NK-92 (cell line): ENCODE data around the gene CASP4.
"Not testable (repeated sequence)": the region's sequence is repeated elsewhere in the genome, so short reads cannot be mapped to it uniquely, and the experiment has no call there.

Experiments used
- DNase-seq: peaks from one replicate; lab custom pipeline; 2025; ENCODE audit not compliant: unreplicated experiment; lab: John Stamatoyannopoulos, UW

The CASP4 gene

GRCh38 chr11:104957280-104957679, 11.1 kb downstream of the CASP4 start:
- DNase-seq, result no peak

GRCh38 chr11:104956528-104956927, 11.8 kb downstream of the CASP4 start:
- DNase-seq, result no peak

DNA sequence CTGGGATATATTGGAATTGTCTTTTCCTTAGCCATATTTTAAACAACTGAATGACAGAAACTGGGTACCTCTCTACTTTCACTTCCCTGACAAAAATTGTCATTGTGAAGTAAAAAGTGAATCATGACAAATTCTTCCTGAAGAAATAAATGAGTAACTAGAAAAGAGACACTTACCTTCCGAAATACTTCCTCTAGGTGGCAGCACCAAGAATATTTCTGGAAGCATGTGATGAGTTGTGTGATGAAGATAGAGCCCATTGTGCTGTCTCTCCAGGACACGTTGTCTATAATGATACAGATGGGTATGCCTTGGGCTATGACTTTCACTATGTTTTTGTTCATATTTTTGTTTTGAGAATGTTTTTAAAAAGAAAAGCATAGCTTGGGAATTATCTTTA, 21.5 kb downstream of the CASP4 start:
- no peak for DNase-seq

DNA sequence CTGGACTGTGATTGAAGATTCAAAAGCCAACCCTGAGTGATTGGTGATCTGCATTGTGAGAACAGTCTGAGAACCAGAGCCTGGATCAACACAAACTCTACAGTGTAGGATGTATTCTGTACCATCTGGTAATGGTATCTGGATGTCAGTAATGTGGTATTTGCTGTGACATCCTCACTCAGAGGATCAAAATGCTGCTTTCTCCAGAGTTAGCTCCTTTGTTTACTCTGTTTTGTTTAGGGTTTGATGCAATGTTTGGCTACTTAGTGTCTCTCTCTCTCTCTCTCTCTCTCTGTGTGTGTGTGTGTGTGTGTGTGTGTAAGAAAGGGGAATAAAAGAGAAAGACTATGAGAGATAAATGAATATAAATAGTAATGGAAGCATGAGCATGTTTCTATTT, 24.3 kb downstream of the CASP4 start:
- no peak for DNase-seq

DNA sequence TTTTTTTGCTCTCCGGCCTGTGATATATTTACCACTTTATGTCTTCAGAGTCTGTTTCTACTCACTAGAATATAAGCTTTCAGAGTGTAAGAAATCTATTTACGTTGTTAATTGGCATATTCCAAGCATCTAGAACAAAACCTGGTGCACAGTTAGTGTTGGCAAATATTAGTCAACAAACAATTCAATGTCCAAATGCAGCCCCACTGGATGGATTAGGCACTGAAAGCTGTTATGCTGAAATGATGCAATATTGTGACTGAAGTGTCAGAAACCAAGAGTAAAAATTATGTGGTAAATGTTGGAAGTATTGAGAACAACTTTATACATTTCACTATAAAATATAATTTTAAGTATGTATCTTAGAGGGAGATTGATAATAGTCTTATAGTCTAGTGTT, 24.8 kb downstream of the CASP4 start:
- DNase-seq, result no peak

GRCh38 chr11:104934594-104934993, 33.8 kb downstream of the CASP4 start:
- no peak for DNase-seq

DNA sequence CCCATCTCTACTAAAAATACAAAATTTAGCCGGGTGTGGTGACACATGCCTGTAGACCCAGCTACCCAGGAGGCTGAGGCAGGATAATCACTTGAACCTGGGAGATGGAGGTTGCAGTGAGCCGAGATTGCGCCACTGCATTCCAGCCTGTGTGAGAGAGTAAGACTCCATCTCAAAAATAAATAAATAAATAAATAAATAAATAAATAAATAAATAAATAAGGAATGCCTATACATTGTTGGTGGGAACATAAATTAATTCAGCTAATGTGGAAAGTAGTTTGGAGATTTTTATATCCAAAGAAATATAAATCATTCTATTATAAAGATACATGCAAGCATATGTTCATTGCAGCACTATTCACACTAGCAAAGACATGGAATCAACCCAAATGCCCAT, 34.3 kb downstream of the CASP4 start:
- not testable (repeated sequence) for DNase-seq

DNA sequence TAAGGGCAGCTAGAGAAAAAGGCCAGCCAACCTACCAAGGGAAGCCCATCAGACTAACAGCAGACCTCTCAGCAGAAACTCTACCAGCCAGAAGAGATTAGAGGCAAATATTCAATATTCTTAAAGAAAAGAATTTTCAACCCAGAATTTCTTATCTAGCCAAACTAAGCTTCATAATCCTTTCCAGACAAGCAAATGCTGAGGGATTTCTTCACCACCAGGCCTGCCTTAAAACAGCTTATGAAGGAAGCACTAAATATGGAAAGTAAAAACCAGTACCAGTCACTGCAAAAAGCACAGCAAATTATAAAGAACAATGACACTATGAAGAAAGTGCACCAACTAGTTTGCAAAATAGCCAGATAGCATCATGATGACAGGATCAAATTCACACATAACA, 39.6 kb downstream of the CASP4 start:
- no peak for DNase-seq

DNA sequence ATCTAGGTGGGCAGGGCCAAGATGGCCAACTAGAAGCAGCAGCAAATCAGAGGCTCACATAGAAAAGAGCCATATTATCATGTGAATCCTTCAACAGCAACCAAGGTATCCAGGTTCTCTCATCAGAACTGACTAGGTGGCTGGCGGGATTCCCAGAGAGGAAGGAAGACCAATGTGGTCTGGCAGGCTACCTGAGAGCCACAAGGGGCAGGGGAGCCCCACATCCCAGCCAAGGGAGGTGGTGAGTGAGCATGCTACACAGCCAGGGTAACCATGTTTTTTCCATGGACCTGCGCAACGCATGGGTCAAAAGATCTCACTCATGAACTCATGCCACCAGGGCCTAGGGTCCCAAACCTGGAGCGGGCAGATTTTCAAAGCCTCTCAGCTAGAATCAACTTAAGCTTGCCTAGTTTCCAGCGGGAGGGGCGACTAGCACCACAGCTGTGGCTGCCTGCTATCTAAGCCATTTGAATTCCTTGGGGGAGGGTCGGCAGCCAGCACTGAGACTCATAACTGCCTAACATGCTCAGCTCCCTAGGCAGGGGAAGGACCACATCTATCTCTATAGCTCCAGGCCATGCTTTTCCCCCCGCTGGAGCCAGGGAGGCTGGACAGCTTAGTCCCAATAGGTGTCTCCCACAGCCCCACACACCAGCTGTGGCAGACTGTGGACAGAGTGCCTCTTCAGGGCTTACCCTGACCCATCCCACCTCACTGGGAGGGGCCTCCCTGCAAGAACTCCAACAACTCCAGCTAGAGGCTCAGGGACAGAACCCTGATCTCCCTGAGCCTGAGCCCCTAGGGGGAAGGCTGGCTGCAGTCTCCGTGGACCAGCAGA, 41.4 kb downstream of the CASP4 start:
- DNase-seq, result no peak

DNA sequence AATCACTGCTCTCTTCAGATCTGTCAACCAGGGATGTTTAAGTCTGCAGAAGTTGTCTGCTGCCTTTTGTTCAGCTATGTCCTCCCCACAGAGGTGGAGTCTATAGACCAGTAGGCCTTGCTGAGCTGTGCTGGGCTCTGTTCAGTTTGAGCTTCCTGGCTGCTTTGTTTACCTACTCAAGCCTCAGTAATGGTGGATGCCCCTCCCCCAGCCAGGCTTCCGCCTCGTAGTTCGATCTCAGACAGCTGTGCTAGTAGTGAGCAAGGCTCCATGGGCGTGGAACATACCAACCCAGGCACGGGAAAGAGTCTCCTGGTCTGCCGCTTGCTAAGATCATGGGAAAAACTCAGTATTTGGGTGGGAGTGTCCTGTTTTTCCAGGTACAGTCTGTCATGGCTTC, 42.5 kb downstream of the CASP4 start:
- DNase-seq, result no peak

DNA sequence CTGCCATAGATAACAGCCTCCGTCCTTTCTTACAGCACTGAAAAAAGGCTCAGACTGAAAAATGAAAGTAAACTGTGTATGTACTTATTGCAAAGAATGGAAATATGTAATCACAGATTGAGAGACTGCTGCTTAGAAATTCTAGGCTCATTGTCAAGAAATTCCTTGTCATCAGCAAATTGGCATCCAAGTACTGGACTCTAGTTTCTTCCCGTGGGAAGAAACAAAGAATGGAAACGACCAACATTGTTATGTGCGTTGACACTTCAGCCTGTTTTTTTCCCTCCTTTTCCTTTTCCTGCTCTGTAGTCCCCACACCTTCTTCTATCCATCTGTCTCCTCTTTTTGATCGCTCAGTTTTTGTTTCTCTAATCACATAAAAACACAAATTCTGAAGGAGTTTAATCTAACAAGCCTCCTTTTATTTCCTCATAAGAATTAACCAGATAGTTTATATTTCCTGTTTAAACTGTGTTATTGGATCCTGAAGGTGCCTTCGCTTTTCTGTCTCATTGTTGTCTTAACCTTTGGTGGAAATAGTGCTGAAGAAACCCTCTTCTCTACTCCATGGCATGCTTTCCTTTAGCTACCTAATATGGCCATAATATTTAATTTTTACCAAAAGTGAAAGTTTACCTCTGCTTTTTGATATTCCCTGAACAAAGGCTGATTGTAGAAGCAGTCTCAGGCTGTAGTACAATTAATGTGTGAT, 50.1 kb downstream of the CASP4 start:
- DNase-seq, result no peak

- DNase-seq, result no peak
These were observed 50.9 kb downstream of the CASP4 start for GRCh38 chr11:104917271-104918112.

DNA sequence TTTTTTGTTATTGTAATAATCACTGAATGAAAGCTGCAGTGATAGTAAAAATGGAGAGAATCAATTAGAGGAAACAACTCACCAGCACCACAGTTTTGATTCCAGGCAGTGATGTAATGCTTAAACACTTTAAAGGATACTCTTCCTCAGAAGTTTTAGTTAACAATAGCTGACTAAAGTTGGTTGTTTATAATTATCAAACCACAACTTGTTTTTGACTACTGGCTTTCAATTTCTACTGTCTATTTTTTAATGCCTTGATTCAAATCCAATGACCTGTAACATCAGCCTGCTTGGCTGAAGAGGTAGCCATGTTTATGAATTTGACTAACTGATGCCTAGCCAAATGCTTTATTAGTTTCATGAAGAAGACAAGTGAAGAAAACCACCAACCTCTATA, 51.9 kb downstream of the CASP4 start:
- DNase-seq, result no peak

- no peak for DNase-seq
These were observed 56.3 kb downstream of the CASP4 start for GRCh38 chr11:104912102-104912501.

- no peak for DNase-seq
These were observed 60.2 kb downstream of the CASP4 start for GRCh38 chr11:104908186-104908531.

- DNase-seq, result no peak
These were observed 60.7 kb downstream of the CASP4 start for GRCh38 chr11:104907521-104908185.

GRCh38 chr11:104905271-104905670, 63.1 kb downstream of the CASP4 start:
- no peak for DNase-seq

DNA sequence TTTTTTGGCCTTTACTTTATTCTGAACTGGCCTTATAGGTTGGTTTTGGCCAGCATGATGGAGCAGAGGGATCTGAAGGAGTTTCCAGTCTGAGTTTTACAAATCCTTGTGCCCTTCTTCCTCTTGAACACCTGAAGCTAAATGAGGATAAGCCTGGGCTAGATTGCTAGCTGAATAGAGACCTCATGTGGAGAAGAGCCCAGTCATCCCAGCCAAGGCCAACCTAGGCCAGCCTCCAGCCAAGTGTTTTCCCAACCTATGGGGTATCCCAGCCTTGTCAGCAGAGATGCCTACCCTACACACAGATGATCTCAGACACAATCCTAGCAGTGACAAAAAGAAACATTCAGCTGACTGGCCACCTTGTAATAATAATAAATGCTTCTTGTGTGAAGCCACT, 69.1 kb downstream of the CASP4 start:
- no peak for DNase-seq

DNA sequence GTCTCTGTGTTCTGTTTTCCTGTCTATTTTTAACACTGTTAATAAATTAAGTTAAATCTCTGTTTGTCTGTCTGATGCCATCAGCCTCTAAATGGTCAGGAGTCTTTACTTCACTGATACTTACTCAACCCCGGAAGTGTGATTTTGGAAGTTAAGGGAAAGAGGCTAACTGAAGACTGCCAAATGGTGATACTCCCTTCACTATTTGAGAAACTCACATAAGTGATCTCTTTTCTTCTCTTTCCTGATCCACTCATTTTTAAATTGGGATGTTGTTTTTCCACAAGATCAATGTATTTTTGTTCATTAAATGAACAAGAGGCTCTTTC, 69.7 kb downstream of the CASP4 start:
- no peak for DNase-seq

DNA sequence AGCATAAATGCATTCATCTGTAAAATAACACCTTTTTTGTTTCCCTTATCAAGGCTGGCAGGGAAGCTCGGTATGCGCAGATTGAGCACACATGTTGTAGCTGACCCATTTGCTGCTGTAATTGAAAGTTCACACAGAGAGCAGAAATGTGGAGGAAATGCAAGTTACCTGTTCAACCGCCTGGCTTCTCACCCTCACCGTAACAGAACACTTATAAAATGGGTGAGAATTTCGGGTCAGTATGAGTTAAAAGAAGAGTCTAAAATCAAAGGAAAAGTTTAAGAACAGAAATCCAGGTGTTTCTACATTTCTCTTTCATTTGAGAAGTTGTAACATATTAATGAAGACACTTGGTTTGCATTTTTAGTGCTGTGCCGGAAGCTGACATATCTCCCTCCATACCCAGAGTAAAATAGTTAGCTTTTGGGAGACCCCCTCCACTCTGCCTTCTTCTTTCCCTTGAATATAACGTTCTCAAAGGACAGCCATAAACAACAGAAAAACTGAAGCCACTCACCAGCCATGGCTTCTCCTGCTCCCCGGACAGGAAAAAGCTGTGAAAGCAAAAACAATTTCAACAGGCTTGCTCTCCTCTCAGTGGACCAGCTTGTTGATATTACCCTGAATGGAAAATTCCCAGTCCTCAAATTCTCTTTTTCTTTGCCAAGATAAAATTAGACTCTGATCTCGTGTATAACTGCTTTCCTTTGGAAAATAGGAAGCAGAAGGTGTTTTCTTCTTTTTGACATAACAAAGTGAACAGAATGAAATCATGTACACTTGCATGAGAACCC, 70.3 kb downstream of the CASP4 start, which contains the start of gene CASP12:
TSS of gene CASP12 (minus strand) at position 570 of the 794 bp plus-strand sequence.
- DNase-seq, result no peak
